ENCODE measurements around the gene MYO7B.

DNA sequence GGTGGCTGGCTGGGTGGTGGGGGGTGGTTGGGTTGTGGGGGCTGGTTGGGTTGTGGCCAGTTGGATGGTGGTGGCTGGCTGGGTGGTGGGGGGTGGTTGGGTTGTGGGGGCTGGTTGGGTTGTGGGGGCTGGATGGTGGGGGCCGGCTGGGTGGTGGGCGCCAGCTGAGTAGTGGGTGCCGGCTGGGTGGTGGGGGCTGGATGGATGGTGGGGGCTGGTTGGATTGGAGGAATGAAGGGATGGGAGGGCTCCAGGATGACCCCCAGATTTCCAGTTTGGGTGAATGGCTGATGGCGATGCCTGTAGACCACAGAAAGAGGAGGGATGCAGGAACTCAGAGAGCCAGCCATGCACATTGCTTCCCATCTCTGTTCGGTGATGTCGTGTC, 83.7 kb downstream of the MYO7B start:
- TF ChIP-seq, protein P1, sequence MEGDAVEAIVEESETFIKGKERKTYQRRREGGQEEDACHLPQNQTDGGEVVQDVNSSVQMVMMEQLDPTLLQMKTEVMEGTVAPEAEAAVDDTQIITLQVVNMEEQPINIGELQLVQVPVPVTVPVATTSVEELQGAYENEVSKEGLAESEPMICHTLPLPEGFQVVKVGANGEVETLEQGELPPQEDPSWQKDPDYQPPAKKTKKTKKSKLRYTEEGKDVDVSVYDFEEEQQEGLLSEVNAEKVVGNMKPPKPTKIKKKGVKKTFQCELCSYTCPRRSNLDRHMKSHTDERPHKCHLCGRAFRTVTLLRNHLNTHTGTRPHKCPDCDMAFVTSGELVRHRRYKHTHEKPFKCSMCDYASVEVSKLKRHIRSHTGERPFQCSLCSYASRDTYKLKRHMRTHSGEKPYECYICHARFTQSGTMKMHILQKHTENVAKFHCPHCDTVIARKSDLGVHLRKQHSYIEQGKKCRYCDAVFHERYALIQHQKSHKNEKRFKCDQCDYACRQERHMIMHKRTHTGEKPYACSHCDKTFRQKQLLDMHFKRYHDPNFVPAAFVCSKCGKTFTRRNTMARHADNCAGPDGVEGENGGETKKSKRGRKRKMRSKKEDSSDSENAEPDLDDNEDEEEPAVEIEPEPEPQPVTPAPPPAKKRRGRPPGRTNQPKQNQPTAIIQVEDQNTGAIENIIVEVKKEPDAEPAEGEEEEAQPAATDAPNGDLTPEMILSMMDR (conservative IDR thresholded peaks at IDR 0.05 in 1 of 2, IDR thresholded peaks at IDR 0.05 in 1 of 2; ENCODE audit: low read depth in 1 of 2, low read length in 2 of 2), result no peak
- no peak for TF ChIP-seq EZH2 (IDR thresholded peaks at IDR 0.05; ENCODE audit: low read length, missing control alignments)
